Measurements from ENCODE around the gene ATP1A4. TPM values are rescaled to one million over a fixed set of nuclear protein-coding genes. Genes with fewer than 3 reads are reported as not detected.

The ATP1A4 gene
- total RNA-seq, 4 donors from 2014 or later = 1.5 TPM; not detected in 3

DNA sequence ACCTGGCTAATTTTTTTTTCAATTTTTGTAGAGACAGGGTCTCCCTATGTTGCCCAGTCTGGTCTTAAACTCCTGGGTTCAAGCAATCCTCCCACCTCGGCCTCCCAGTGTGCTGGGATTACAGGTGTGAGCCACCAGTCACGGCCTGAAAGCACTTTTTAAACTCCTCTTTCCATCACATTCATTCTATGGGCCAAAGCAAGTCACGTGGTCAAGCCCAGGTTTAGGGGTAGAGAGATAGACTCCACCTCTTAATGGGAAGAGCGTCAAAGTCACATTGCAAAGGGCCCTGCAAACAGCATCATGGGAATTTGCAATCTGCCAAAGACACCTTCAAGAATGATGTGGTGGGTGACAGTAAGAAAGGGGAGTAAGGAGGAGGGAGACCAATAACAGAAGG lies 7.1 kb downstream of the ATP1A4 start:
- H3K27me3 ChIP-seq = no peaks in the 10 kb centered on the region
- DNase-seq = no peak
- no peaks in the 10 kb centered on the region for H3K4me1 ChIP-seq
- TF ChIP-seq POLR2A (IDR thresholded peaks at IDR 0.05) = no peak
- TF ChIP-seq CTCF (IDR thresholded peaks at IDR 0.05) = no peak
- H3K36me3 ChIP-seq = no peaks in the 10 kb centered on the region
- H3K27ac ChIP-seq = no peak overlapping the region
- intact Hi-C loops (cut with DNase I; ENCODE audit: low total_unique reads) = no loop called here
- H3K4me3 ChIP-seq = no peak overlapping the region
- no peaks in the 10 kb centered on the region for H3K9me3 ChIP-seq

GRCh38 chr1:160159846-160160245 lies 8.4 kb downstream of the ATP1A4 start:
- intact Hi-C loops (cut with DNase I; ENCODE audit: low total_unique reads) = no loop called here
- TF ChIP-seq POLR2A (IDR thresholded peaks at IDR 0.05) (no peak), CTCF (IDR thresholded peaks at IDR 0.05) (no peak)
- H3K4me3 ChIP-seq = no peak overlapping the region

DNA sequence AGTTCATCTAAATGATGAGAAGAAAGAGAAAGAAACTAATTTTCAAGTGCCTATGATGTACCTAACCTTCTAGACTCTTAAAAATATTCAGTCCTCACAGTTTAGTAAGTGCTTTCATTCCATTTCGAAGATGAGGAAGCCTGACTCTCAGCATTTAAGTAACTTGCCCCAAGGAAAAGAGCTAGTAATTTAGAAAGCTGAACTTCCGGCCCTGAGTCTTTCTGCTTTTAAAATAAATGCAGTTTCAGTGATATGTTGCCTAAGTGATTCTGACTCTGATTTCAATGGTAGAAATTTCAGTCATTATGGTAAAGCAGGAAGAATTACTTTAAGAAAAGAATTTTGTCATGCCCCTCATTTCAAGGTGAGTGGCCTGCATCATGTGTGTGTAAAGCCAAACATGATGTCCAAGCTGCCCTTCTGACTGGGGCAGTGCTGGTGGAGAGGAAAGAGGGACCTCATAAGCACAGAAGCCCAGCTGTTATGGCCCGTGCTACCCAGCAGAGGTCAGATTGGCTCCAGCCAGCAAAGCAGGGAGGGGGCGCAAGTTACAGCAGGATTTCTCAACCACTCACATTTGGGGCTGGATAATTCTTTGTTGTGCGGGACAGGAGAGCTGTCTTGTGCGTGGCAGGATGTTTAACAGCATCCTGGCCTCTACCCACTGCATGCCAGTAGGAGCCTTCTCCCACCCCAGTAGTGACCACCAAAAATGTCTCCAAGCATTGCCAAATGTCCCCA lies 10.7 kb downstream of the ATP1A4 start:
- TF ChIP-seq CTCF (IDR thresholded peaks at IDR 0.05) = no peak
- no peak for TF ChIP-seq POLR2A (IDR thresholded peaks at IDR 0.05)
- Histone ChIP-seq H3K4me3 (no peak overlapping the region), H3K4me1 (no peaks in the 10 kb centered on the region), H3K27ac (no peak overlapping the region), H3K27me3 (no peaks in the 10 kb centered on the region), H3K36me3 (no peaks in the 10 kb centered on the region), H3K9me3 (no peaks in the 10 kb centered on the region)
- intact Hi-C loops (cut with DNase I; ENCODE audit: low total_unique reads) = no loop called here
- DNase-seq = no peak

More at GRCh38 chr1:160159846-160160245, 8.4 kb downstream of the ATP1A4 start:
- Histone ChIP-seq H3K27me3 (no peaks in the 10 kb centered on the region), H3K36me3 (no peaks in the 10 kb centered on the region), H3K27ac (no peak overlapping the region), H3K4me1 (no peaks in the 10 kb centered on the region), H3K9me3 (no peaks in the 10 kb centered on the region)
- DNase-seq = no peak

GRCh38 chr1:160162931-160163330 lies 11.5 kb downstream of the ATP1A4 start:
- Histone ChIP-seq H3K4me1 (no peaks in the 10 kb centered on the region), H3K27ac (no peak overlapping the region), H3K27me3 (no peaks in the 10 kb centered on the region), H3K36me3 (no peaks in the 10 kb centered on the region), H3K9me3 (no peaks in the 10 kb centered on the region), H3K4me3 (no peak overlapping the region)
- DNase-seq = no peak
- intact Hi-C loops (cut with DNase I; ENCODE audit: low total_unique reads) = no loop called here
- TF ChIP-seq CTCF (IDR thresholded peaks at IDR 0.05) = no peak
- TF ChIP-seq POLR2A (IDR thresholded peaks at IDR 0.05) = no peak

GRCh38 chr1:160163615-160164014 lies 12.2 kb downstream of the ATP1A4 start:
- intact Hi-C loops (cut with DNase I; ENCODE audit: low total_unique reads) = no loop called here
- DNase-seq = no peak
- TF ChIP-seq POLR2A (IDR thresholded peaks at IDR 0.05) (no peak), CTCF (IDR thresholded peaks at IDR 0.05) (no peak)
- Histone ChIP-seq H3K9me3 (no peaks in the 10 kb centered on the region), H3K4me3 (no peak overlapping the region), H3K36me3 (no peaks in the 10 kb centered on the region), H3K4me1 (no peaks in the 10 kb centered on the region), H3K27me3 (no peaks in the 10 kb centered on the region), H3K27ac (no peak overlapping the region)

Measured in uterus (tissue), 4 donors.